Epithelial cell of esophagus (primary cell): ENCODE data around the gene B3GALT5.

Source experiments
- DNase-seq: peaks from one replicate; pipeline ENCODE4 v3.0.0; 2010; ENCODE audit warnings: low read depth
- H3K4me3 ChIP-seq: 2 replicates; pipeline ENCODE4 v1.5.1; 2011; ENCODE audit warnings: mild to moderate bottlenecking, low read length, control low read depth
- TF ChIP-seq, protein P1 (sequence below): IDR thresholded peaks from 2 replicates; pipeline ENCODE4 v1.5.1; 2011; ENCODE audit warnings: low read depth, mild to moderate bottlenecking, low read length, control low read depth, inconsistent platforms; ENCODE audit not compliant: insufficient read depth; ENCODE audit errors: missing control alignments

B3GALT5 gene

DNA sequence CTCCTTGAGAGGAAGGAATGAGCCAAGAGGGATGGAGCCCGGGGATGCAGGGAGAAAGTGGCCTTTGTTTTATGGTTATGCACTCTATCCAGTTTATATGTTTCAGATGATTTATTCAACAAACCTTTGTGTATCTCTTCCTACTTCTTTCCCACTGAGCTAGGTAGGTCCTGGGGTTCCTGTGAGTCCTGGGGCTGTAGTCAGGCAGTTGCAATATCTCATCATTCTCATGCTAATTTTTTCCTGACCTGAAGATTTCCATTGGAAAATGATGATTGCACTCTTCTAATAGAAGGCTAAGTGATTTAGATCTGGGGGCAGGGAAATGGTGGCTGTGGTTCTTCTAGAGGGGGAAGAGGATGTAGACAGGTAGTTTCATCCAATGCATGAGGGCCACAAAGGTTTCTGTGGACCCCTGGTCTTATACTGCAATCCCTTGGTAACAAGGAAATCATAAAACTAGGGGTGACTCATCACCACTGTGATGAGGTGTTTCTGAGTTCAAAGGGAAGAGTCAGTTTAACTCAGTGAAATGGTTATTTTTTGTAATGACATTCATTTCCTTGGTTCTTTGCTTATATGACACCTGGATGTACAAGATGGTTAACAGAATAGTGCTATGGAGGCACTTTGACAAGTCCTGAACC lies 20.2 kb downstream of the B3GALT5 start:
- DNase-seq: peak; percentile 40
- H3K4me3 ChIP-seq: no peak overlapping the region
- TF ChIP-seq, protein P1, sequence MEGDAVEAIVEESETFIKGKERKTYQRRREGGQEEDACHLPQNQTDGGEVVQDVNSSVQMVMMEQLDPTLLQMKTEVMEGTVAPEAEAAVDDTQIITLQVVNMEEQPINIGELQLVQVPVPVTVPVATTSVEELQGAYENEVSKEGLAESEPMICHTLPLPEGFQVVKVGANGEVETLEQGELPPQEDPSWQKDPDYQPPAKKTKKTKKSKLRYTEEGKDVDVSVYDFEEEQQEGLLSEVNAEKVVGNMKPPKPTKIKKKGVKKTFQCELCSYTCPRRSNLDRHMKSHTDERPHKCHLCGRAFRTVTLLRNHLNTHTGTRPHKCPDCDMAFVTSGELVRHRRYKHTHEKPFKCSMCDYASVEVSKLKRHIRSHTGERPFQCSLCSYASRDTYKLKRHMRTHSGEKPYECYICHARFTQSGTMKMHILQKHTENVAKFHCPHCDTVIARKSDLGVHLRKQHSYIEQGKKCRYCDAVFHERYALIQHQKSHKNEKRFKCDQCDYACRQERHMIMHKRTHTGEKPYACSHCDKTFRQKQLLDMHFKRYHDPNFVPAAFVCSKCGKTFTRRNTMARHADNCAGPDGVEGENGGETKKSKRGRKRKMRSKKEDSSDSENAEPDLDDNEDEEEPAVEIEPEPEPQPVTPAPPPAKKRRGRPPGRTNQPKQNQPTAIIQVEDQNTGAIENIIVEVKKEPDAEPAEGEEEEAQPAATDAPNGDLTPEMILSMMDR: no peak

DNA sequence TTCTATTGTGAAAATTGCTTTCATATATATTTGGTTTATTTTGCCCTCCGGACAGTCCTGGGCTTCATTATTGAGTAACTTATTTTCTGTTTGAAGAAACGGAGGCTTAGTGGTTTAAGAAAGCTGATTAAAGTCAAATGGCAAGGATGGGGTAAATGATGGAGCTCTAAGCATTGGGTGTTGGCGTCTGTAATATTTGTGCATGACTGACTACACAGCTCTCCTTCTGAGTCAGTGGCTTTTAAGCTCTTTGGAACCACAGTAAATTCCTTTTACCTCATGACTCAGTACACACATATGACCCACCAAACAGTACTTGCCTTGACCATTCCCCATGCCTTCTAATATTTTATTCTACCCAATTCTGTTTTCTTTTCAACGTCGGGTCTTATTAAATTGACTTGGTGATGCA lies 21.0 kb downstream of the B3GALT5 start:
- no peak overlapping the region for H3K4me3 ChIP-seq
- DNase-seq: peak; percentile 73

DNA sequence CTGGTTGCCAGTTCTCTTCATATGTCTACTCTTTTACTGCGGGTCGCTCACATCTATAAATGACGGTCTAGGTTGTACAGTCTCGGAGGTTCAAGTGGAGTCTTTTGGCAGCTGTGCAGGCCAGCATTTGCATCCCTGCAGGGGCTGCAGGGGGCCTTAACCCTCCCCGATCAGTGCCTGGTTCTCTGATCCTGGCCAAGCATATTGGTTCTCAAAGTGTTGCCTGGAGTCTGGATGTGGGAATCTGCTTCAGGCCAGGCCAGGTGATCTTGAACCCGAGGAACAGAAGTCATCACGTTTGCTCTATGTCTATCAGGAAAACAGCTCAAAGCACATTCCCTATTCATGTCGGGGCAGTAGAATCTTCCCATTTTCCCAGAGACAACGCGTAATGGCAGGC lies 21.8 kb downstream of the B3GALT5 start:
- H3K4me3 ChIP-seq: no peak overlapping the region
- TF ChIP-seq, protein P1: no peak
- DNase-seq: no peak

More for the DNA sequence above, 21.0 kb downstream of the B3GALT5 start:
- TF ChIP-seq, protein P1: no peak

DNA sequence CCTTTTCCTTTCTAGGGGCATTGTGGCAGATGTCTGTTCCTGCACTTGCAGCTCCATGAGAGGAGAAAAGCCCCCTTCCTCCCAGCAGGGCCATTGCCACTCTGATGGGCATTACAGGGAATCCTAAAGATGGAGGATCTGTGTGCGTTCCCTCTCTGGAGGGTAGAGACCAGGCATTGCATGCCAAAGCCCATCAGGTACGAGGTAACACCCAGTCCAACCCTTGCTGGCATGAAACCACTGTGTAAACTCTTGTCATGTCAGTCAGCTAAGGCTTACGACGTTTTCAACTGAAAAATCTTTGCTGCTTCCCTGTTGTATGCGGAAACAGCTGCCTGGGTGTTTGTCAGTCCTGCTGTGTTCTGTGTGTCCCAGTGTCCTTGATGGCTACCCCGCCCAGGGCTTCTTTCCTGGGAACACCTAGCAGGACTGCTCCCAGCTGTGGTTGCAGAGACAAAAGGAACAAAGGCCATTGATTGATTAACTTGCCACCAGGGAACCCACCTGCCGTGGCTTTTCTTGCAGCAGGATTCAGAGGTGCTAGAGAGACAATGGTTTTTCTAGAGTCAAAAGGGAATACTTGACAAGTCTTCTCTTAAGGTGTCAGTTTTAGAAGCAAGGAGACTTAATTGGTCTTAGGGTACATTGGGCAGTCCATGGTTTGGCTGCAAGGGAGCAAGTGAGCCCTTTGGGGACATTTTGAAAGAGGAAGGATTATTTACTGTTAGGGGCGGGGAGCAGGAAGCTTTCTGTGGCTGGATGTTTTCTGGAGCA lies 24.6 kb downstream of the B3GALT5 start:
- no peak for DNase-seq
- TF ChIP-seq, protein P1: no peak
- no peak overlapping the region for H3K4me3 ChIP-seq

DNA sequence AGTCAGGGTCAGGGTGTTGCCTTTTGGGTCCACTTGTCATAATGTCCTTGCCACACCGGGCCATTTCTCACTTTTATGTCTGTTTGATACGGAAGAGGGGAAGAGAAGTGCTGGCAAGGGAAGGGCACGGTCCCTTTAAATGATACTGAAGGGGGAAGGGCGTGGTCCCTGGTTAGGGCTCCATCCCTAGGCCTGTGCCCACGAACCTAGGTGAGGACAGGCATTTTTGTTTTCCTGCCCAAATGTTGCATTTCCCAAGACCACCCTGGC lies 25.2 kb downstream of the B3GALT5 start:
- TF ChIP-seq, protein P1: no peak
- no peak for DNase-seq
- H3K4me3 ChIP-seq: no peak overlapping the region

DNA sequence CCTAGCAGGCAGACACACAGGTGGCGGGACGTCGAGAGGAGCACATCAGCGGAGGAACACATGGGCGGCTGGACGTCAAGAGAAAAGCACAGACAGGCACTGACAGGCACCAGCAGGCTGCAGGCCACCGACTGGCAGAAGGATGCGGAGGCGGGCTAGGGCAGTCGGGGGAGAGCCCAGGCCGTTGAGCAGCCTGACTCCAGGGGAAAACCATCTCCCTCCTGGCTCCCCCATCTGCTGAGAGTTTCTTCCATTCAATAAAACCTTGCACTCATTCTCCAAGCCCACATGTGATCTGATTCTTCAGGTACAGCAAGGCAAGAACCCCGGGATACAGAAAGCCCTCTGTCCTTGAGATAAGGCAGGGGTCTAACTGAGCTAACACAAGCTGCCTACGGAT lies 25.5 kb downstream of the B3GALT5 start:
- TF ChIP-seq, protein P1: no peak
- DNase-seq: peak; percentile 14
- H3K4me3 ChIP-seq: no peak overlapping the region

DNA sequence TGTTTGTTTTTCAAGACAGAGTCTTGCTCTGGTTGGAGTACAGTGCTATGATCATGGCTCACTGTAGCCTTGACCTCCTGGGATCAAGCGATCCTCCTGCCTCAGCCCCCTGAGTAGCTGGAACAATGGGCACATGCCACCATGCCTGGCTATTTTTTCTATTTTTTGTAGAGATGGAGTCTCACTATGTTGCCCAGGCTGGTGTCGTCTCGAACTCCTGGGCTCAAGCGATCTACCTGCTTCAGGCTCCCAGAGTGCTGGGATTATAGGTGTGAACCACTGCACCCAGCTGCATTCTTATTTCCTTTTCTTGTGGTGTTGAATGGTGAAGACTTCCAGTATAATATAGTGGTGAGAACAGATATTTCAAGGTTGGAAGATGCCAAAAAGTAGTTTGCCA lies 28.0 kb downstream of the B3GALT5 start:
- TF ChIP-seq, protein P1: no peak
- no peak overlapping the region for H3K4me3 ChIP-seq
- DNase-seq: no peak
